Esophagus (tissue), 2 donors: ENCODE measurements around the gene STAG1. TPM values are rescaled to one million over a fixed set of nuclear protein-coding genes. Genes with fewer than 3 reads are reported as not detected.
"Not testable (repeated sequence)": the region's sequence is repeated elsewhere in the genome, so short reads cannot be mapped to it uniquely, and the experiment has no call there.

ENCODE experiments used
- H3K27ac ChIP-seq, 2 donors: one replicate each; pipeline ENCODE4 v1.5.1; 2013; ENCODE audit warnings: low read depth in 2 of 2, mild to moderate bottlenecking in 2 of 2, inconsistent platforms in 1 of 2, low read length in 1 of 2, moderate library complexity in 1 of 2
- H3K27me3 ChIP-seq, 2 donors: one replicate each; pipeline ENCODE4 v1.6.1; 2013; ENCODE audit warnings: low read length in 2 of 2, control low read depth in 1 of 2, mild to moderate bottlenecking in 1 of 2; ENCODE audit not compliant: insufficient read depth in 2 of 2, control insufficient read depth in 1 of 2
- H3K36me3 ChIP-seq, 2 donors: one replicate each; pipeline ENCODE4 v1.6.1; 2013; ENCODE audit warnings: low read length in 1 of 2; ENCODE audit not compliant: control insufficient read depth in 2 of 2, insufficient read depth in 2 of 2
- H3K4me1 ChIP-seq, 2 donors: one replicate each; pipeline ENCODE4 v1.6.1; 2013; ENCODE audit warnings: low read length in 1 of 2; ENCODE audit not compliant: control insufficient read depth in 2 of 2, insufficient read depth in 2 of 2
- H3K4me3 ChIP-seq, 2 donors: one replicate each; pipeline ENCODE4 v1.5.1; 2013; ENCODE audit warnings: low read length in 2 of 2, mild to moderate bottlenecking in 2 of 2, low read depth in 1 of 2, moderate library complexity in 1 of 2
- H3K9me3 ChIP-seq, 2 donors: one replicate each; pipeline ENCODE4 v1.6.1; 2013; ENCODE audit warnings: mild to moderate bottlenecking in 2 of 2, low read depth in 1 of 2, low read length in 1 of 2, moderate library complexity in 1 of 2; ENCODE audit not compliant: control insufficient read depth in 2 of 2, insufficient read depth in 1 of 2
- WGBS, 2 donors: extraction: QIAGEN DNeasy Blood & Tissue Kit; methylation state at CpG; one replicate each; pipeline ENCODE4 v1.1.7; 2013; 5-methylcytosine and 5-hydroxymethylcytosine counted together
- polyA plus RNA-seq, 2 donors: library from polyadenylated mRNA; stranded (reverse); fragments of 200-250 nt; gene quantifications; one replicate each; pipeline ENCODE4 v1.2.3, GENCODE V29; 2013
- donor health status: healthy with polysubstance abuse.
- donor health status: Bipolar disorder and iron deficiency.

STAG1 gene
- polyA plus RNA-seq, 2 donors: 7.1 to 8.3 TPM

DNA sequence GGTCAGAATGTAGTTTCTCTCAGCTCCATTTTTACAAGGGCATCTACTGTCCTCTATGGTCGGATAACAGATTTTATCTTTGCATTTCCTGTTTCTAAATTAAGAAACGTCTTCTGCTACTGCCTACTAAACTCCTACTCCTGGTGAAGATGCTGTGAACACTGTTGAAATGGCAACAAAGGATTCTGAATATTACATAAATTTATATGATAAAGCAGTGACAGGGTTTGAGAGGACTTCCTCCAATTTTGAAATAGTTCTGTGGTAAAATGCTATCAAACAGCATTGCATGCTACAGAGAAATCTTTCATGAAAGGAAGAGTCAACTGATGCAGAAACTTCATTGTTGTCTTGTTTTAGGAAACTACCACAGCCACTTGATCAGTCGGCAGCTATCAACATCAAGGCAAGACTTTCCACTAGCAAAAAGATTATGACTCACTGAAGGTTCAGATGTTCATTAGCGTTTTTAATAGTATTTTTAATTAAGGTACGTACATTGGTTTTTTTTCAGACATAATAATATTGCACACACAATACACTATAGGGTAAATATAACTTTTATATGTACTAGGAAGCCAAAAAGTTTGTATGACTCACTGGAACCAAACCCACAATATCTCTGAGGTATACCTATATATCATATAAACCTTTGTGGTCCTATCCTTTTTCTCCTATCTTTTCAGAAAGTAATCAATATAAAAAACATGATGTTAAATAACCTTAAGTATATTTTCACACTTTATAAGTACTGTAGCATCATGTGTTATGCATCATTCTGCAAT is 156.1 kb downstream of the STAG1 start:
- Histone ChIP-seq H3K27ac (no peak overlapping the region), H3K36me3 (no peaks in the 10 kb centered on the region), H3K4me3 (no peak overlapping the region), H3K9me3 (no peaks in the 10 kb centered on the region), H3K27me3 (no peaks in the 10 kb centered on the region), H3K4me1 (no peaks in the 10 kb centered on the region)
- WGBS, 2 donors: 61% methylated on average over 5 of the region's 5 CpGs

- H3K27ac ChIP-seq: no peak overlapping the region
Measured at GRCh38 chr3:136586580-136586979, 165.6 kb downstream of the STAG1 start.

GRCh38 chr3:136584728-136585127 is 167.4 kb downstream of the STAG1 start:
- no peaks in the 10 kb centered on the region for H3K4me1 ChIP-seq
- H3K27me3 ChIP-seq: no peaks in the 10 kb centered on the region
- H3K27ac ChIP-seq: no peak overlapping the region
- no peak overlapping the region for H3K4me3 ChIP-seq
- H3K36me3 ChIP-seq: no peaks in the 10 kb centered on the region
- no peaks in the 10 kb centered on the region for H3K9me3 ChIP-seq

More at GRCh38 chr3:136586580-136586979, 165.6 kb downstream of the STAG1 start:
- H3K36me3 ChIP-seq: no peaks in the 10 kb centered on the region
- H3K4me1 ChIP-seq: no peaks in the 10 kb centered on the region
- no peaks in the 10 kb centered on the region for H3K9me3 ChIP-seq
- H3K27me3 ChIP-seq: no peaks in the 10 kb centered on the region
- H3K4me3 ChIP-seq: no peak overlapping the region

DNA sequence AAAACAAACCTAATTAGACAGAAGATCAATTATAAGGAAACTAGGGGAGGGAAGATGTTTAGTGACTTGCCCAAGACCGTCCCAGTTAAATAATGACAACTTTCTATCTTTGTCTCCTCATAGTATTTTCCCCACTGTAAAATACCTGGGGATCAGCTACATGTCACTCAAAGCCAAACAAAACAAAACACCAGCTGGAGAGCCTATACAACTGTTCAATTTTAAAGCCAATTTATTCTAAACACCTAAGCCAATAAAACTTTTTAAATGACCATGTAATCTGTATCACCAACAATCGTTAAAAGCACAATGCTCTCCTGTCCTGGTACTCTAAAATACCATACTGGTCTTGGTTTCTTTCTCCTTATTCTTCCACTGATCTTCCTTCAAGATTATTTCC is 168.4 kb downstream of the STAG1 start:
- H3K4me1 ChIP-seq: no peaks in the 10 kb centered on the region
- 94 to 97% methylated on average over 2 of the region's 2 CpGs for WGBS, 2 donors
- no peak overlapping the region for H3K4me3 ChIP-seq
- H3K27me3 ChIP-seq: no peaks in the 10 kb centered on the region
- no peak overlapping the region for H3K27ac ChIP-seq
- no peaks in the 10 kb centered on the region for H3K9me3 ChIP-seq
- H3K36me3 ChIP-seq: no peaks in the 10 kb centered on the region

DNA sequence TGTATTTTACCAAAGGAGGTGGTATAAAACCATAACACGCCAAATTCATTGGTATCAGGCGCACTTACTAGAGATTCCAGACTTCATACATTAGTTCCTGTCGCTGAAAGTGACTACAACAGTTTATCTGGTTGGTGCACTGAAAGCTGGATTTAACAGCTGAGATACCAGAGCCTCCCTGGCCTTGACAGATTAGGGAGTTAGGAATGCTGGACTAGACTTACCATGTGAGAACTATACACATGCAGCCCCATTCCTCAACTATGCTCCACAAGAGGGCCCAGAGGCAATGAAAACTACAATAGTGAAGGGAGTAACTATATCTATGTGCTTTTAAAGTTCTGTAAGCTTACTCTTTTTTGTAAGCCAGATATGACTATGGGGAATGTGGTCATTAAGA is 174.4 kb downstream of the STAG1 start:
- H3K27me3 ChIP-seq: no peaks in the 10 kb centered on the region
- no peak overlapping the region for H3K27ac ChIP-seq
- 97% methylated on average over 3 of the region's 3 CpGs for WGBS, 2 donors
- no peak overlapping the region for H3K4me3 ChIP-seq
- H3K36me3 ChIP-seq: no peaks in the 10 kb centered on the region
- H3K9me3 ChIP-seq: no peaks in the 10 kb centered on the region
- no peaks in the 10 kb centered on the region for H3K4me1 ChIP-seq

- no peaks in the 10 kb centered on the region for H3K27me3 ChIP-seq
- no peaks in the 10 kb centered on the region for H3K4me1 ChIP-seq
- no peaks in the 10 kb centered on the region for H3K9me3 ChIP-seq
- no peak overlapping the region for H3K27ac ChIP-seq
- 60 to 63% methylated on average over 6 of the region's 6 CpGs for WGBS, 2 donors
- H3K4me3 ChIP-seq: no peak overlapping the region
- no peaks in the 10 kb centered on the region for H3K36me3 ChIP-seq
Measured at GRCh38 chr3:136576279-136577009, 175.7 kb downstream of the STAG1 start.

- H3K36me3 ChIP-seq: no peaks in the 10 kb centered on the region
- no peaks in the 10 kb centered on the region for H3K4me1 ChIP-seq
- WGBS, 2 donors: 79 to 97% methylated on average over 2 of the region's 2 CpGs
- H3K27me3 ChIP-seq: no peaks in the 10 kb centered on the region
- H3K9me3 ChIP-seq: no peaks in the 10 kb centered on the region
- H3K4me3 ChIP-seq: no peak overlapping the region
- H3K27ac ChIP-seq: no peak overlapping the region
Measured at GRCh38 chr3:136567599-136568188, 184.5 kb downstream of the STAG1 start.

DNA sequence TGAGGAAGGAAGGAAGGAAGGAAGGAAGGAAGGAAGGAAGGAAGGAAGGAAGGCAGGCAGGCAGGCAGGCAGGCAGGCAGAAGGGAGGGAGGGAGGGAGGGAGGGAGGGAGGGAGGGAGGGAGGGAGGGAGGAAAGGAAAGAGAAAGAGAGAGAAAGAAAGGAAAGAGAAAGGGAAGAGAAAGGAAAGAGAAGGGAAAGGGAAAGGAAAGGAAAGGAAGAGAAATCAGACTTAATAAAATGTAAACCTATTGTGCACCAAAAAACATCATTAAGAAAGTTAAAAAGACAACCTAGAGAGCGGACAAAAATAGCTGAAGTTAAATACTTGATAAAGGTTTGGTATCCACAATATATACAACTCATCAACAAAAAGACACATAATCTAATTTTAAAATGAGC is 187.2 kb downstream of the STAG1 start:
- not testable (repeated sequence) for H3K9me3 ChIP-seq, H3K4me1 ChIP-seq, H3K27me3 ChIP-seq, H3K36me3 ChIP-seq, H3K27ac ChIP-seq, H3K4me3 ChIP-seq
- WGBS, 2 donors: 94 to 97% methylated on average over 1 of the region's 1 CpG

- Histone ChIP-seq H3K36me3 (no peaks in the 10 kb centered on the region), H3K27ac (no peak overlapping the region), H3K27me3 (no peaks in the 10 kb centered on the region), H3K4me1 (no peaks in the 10 kb centered on the region), H3K9me3 (no peaks in the 10 kb centered on the region), H3K4me3 (no peak overlapping the region)
- WGBS, 2 donors: 94 to 96% methylated on average over 9 of the region's 9 CpGs
Measured at GRCh38 chr3:136562026-136562425, 190.2 kb downstream of the STAG1 start.
